ENCODE results near the gene TTC28. TPM values are rescaled to one million over a fixed set of nuclear protein-coding genes. Genes with fewer than 3 reads are reported as not detected.

Gene TTC28
- total RNA-seq, 1 experiment from 2014 or later: 0.12 TPM

GRCh38 chr22:28462041-28462440 is 217.6 kb downstream of the TTC28 start:
- CTCF ChIA-PET: no interaction called here

More at GRCh38 chr22:28462041-28462440, 217.6 kb downstream of the TTC28 start:
- Histone ChIP-seq H3K4me3 (replicated peaks in 1 of 2; ENCODE audit: low read depth in 1 of 2, low read length in 2 of 2) (no peak overlapping the region), H3K9me3 (ENCODE audit: control insufficient read depth in 1 of 2, insufficient read depth in 1 of 2, low read depth in 1 of 2, low read length in 2 of 2) (no peaks in the 10 kb centered on the region), H3K4me2 (ENCODE audit: low read length) (no peak overlapping the region), H3K9me2 (ENCODE audit: insufficient read depth) (no peaks in the 10 kb centered on the region), H2AFZ (ENCODE audit: low read depth, low read length, poor library complexity, severe bottlenecking) (no peak overlapping the region), H4K20me1 (ENCODE audit: insufficient read depth) (no peaks in the 10 kb centered on the region), H3K27ac (ENCODE audit: low read depth, low read length) (no peak overlapping the region), H3K36me3 (ENCODE audit: control insufficient read depth in 1 of 2, insufficient read depth in 2 of 2, low read length in 2 of 2) (no peaks in the 10 kb centered on the region), H3K4me1 (ENCODE audit: control insufficient read depth in 1 of 2, insufficient read depth in 2 of 2, low read length in 2 of 2) (no peaks in the 10 kb centered on the region), H3K27me3 (ENCODE audit: insufficient read depth, low read length) (peaks cover 45% of the 10 kb centered on the region), H3K79me2 (ENCODE audit: insufficient read depth, low read length) (no peaks in the 10 kb centered on the region), H3K9ac (ENCODE audit: low read length) (no peak overlapping the region)
- BruUV-seq (replicated peaks): no TSS peak
- ChIA-PET POLR2A (no interaction called here), RAD21 (ENCODE audit: low non-redundant PET in 1 of 2, low total read pairs in 2 of 2, uncharacterized antibody in 2 of 2, unreplicated experiment in 2 of 2) (no interaction called here)
- intact Hi-C loops (cut with micrococcal nuclease): no loop called here
- no peak for DNase-seq (ENCODE audit: low read depth, low spot score)
- ATAC-seq: no peak
- no peak for TF ChIP-seq EZH2 (IDR thresholded peaks at IDR 0.05)
- TF ChIP-seq EGR1 (IDR thresholded peaks at IDR 0.05; ENCODE audit: low read depth): no peak
- TF ChIP-seq POLR2A (IDR thresholded peaks at IDR 0.05; ENCODE audit: borderline replicate concordance, extremely low read depth, insufficient read depth, insufficient read length): no peak
- TF ChIP-seq, protein P1, sequence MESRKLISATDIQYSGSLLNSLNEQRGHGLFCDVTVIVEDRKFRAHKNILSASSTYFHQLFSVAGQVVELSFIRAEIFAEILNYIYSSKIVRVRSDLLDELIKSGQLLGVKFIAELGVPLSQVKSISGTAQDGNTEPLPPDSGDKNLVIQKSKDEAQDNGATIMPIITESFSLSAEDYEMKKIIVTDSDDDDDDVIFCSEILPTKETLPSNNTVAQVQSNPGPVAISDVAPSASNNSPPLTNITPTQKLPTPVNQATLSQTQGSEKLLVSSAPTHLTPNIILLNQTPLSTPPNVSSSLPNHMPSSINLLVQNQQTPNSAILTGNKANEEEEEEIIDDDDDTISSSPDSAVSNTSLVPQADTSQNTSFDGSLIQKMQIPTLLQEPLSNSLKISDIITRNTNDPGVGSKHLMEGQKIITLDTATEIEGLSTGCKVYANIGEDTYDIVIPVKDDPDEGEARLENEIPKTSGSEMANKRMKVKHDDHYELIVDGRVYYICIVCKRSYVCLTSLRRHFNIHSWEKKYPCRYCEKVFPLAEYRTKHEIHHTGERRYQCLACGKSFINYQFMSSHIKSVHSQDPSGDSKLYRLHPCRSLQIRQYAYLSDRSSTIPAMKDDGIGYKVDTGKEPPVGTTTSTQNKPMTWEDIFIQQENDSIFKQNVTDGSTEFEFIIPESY (IDR thresholded peaks at IDR 0.05; ENCODE audit: extremely low read depth, insufficient replicate concordance, low read length): no peak
- TF ChIP-seq ELF1 (IDR thresholded peaks at IDR 0.05; ENCODE audit: borderline replicate concordance, low read depth): no peak
- TF ChIP-seq, protein P2, sequence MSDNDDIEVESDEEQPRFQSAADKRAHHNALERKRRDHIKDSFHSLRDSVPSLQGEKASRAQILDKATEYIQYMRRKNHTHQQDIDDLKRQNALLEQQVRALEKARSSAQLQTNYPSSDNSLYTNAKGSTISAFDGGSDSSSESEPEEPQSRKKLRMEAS (IDR thresholded peaks at IDR 0.05): no peak
- TF ChIP-seq REST (IDR thresholded peaks at IDR 0.05; ENCODE audit: low read depth): no peak
- no peak for TF ChIP-seq SIN3A (IDR thresholded peaks at IDR 0.05; ENCODE audit: low read depth)
- TF ChIP-seq ZNF274 (IDR thresholded peaks at IDR 0.05; ENCODE audit: low read depth, low read length): no peak
- TF ChIP-seq JUND (IDR thresholded peaks at IDR 0.05): no peak
- no peak for TF ChIP-seq CEBPB (IDR thresholded peaks at IDR 0.05; ENCODE audit: low read depth)
